ENCODE data around the gene HCFC1. TPM values are rescaled to one million over a fixed set of nuclear protein-coding genes. Genes with fewer than 3 reads are reported as not detected.

HCFC1 gene
- total RNA-seq, 1 donor from 2014 or later = 48.4 TPM

- no peak for ATAC-seq
- Histone ChIP-seq H3K36me3 (no peaks in the 10 kb centered on the region), H3K4me1 (peaks cover 46% of the 10 kb centered on the region), H3K27ac (peak overlapping the region; percentile 46), H3K9me3 (no peaks in the 10 kb centered on the region), H3K27me3 (ENCODE audit: low read depth) (no peaks in the 10 kb centered on the region), H3K4me3 (peak overlapping the region; percentile 64)
- peak; percentile 22 for TF ChIP-seq CTCF (IDR thresholded peaks at IDR 0.05)
- no peak for DNase-seq
- intact Hi-C loops (cut with DNase I) = no loop called here
These were observed 47.3 kb downstream of the HCFC1 start for GRCh38 chrX:153924149-153924861.

GRCh38 chrX:153922932-153923857 lies 48.4 kb downstream of the HCFC1 start:
- TF ChIP-seq CTCF (IDR thresholded peaks at IDR 0.05) = peak; percentile 49
- H3K4me1 ChIP-seq = peaks cover 39% of the 10 kb centered on the region
- DNase-seq (peak; percentile 78), ATAC-seq (peak; percentile 45 to 52)
- H3K27me3 ChIP-seq (ENCODE audit: low read depth) = no peaks in the 10 kb centered on the region
- no peaks in the 10 kb centered on the region for H3K9me3 ChIP-seq
- intact Hi-C loops (cut with DNase I) = no loop called here
- peaks cover 5% of the 10 kb centered on the region for H3K36me3 ChIP-seq
- peak overlapping the region; percentile 46 for H3K27ac ChIP-seq
- peak overlapping the region; percentile 25 for H3K4me3 ChIP-seq

- H3K9me3 ChIP-seq = no peaks in the 10 kb centered on the region
- no peaks in the 10 kb centered on the region for H3K27me3 ChIP-seq (ENCODE audit: low read depth)
- H3K4me3 ChIP-seq = peak overlapping the region; percentile 27
- peak overlapping the region; percentile 31 for H3K27ac ChIP-seq
- ATAC-seq (no peak), DNase-seq (peak; percentile 30)
- intact Hi-C loops (cut with DNase I) = no loop called here
- peaks cover 35% of the 10 kb centered on the region for H3K4me1 ChIP-seq
- H3K36me3 ChIP-seq = peaks cover 6% of the 10 kb centered on the region
- TF ChIP-seq CTCF (IDR thresholded peaks at IDR 0.05) = no peak
These were observed 49.8 kb downstream of the HCFC1 start for GRCh38 chrX:153921511-153922446.

- no peaks in the 10 kb centered on the region for H3K27me3 ChIP-seq (ENCODE audit: low read depth)
- peak overlapping the region; percentile 27 for H3K4me3 ChIP-seq
- H3K4me1 ChIP-seq = peaks cover 32% of the 10 kb centered on the region
- H3K36me3 ChIP-seq = peaks cover 6% of the 10 kb centered on the region
- H3K27ac ChIP-seq = peak overlapping the region; percentile 31
- intact Hi-C loops (cut with DNase I) = no loop called here
- H3K9me3 ChIP-seq = no peaks in the 10 kb centered on the region
- ATAC-seq = no peak
- DNase-seq = peak; percentile 13
- no peak for TF ChIP-seq CTCF (IDR thresholded peaks at IDR 0.05)
These were observed 50.5 kb downstream of the HCFC1 start for GRCh38 chrX:153921070-153921469.

GRCh38 chrX:153920546-153920945 lies 51.1 kb downstream of the HCFC1 start:
- DNase-seq = peak; percentile 19

More at GRCh38 chrX:153920546-153920945, 51.1 kb downstream of the HCFC1 start:
- no peak for TF ChIP-seq CTCF (IDR thresholded peaks at IDR 0.05)
- Histone ChIP-seq H3K4me1 (peaks cover 32% of the 10 kb centered on the region), H3K4me3 (no peak overlapping the region), H3K27ac (no peak overlapping the region), H3K36me3 (peaks cover 6% of the 10 kb centered on the region), H3K9me3 (no peaks in the 10 kb centered on the region), H3K27me3 (ENCODE audit: low read depth) (no peaks in the 10 kb centered on the region)
- intact Hi-C loops (cut with DNase I) = no loop called here
- no peak for ATAC-seq

All from lower lobe of right lung (tissue), 2 donors.